Measurements from ENCODE around the gene SLC24A1.

Gene SLC24A1

DNA sequence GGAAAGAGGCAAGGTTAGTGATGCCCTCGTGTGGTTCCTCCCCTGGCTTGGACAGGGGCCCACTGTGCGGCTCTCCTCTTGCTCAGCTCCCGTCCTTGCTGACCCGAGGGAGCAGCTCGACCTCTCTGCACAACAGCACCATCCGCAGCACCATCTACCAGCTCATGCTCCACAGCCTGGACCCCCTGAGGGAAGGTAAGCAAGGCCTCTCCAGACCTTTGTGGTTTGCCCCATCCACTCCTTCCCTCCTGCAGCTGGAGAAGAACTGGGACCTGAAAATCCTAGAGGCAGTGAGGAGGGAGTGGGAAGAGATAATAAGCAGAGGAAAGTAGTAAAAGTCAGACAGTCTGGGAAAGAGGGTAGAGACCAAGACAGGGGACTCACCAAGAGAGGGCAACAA is 17.8 kb downstream of the SLC24A1 start:
- no peaks in the 10 kb centered on the region for H3K27me3 ChIP-seq (replicated peaks)
- H3K36me3 ChIP-seq (replicated peaks), result no peaks in the 10 kb centered on the region
- DNase-seq, result no peak
- in situ Hi-C loops (cut with HindIII; ENCODE audit: low pct_ligation_motif_present, low sequenced_read_pairs), result loop anchor here (25.0 kb wide), 1 partner anchor 223 kb away; the partner anchor contains the start of gene RAB11A
- H3K4me3 ChIP-seq (ENCODE audit: low read depth, low read length), result no peak overlapping the region
- H3K27ac ChIP-seq, result no peak overlapping the region
- TF ChIP-seq, protein P1, sequence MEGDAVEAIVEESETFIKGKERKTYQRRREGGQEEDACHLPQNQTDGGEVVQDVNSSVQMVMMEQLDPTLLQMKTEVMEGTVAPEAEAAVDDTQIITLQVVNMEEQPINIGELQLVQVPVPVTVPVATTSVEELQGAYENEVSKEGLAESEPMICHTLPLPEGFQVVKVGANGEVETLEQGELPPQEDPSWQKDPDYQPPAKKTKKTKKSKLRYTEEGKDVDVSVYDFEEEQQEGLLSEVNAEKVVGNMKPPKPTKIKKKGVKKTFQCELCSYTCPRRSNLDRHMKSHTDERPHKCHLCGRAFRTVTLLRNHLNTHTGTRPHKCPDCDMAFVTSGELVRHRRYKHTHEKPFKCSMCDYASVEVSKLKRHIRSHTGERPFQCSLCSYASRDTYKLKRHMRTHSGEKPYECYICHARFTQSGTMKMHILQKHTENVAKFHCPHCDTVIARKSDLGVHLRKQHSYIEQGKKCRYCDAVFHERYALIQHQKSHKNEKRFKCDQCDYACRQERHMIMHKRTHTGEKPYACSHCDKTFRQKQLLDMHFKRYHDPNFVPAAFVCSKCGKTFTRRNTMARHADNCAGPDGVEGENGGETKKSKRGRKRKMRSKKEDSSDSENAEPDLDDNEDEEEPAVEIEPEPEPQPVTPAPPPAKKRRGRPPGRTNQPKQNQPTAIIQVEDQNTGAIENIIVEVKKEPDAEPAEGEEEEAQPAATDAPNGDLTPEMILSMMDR (IDR thresholded peaks at IDR 0.05; ENCODE audit: low read depth, low read length, missing control alignments), result no peak

DNA sequence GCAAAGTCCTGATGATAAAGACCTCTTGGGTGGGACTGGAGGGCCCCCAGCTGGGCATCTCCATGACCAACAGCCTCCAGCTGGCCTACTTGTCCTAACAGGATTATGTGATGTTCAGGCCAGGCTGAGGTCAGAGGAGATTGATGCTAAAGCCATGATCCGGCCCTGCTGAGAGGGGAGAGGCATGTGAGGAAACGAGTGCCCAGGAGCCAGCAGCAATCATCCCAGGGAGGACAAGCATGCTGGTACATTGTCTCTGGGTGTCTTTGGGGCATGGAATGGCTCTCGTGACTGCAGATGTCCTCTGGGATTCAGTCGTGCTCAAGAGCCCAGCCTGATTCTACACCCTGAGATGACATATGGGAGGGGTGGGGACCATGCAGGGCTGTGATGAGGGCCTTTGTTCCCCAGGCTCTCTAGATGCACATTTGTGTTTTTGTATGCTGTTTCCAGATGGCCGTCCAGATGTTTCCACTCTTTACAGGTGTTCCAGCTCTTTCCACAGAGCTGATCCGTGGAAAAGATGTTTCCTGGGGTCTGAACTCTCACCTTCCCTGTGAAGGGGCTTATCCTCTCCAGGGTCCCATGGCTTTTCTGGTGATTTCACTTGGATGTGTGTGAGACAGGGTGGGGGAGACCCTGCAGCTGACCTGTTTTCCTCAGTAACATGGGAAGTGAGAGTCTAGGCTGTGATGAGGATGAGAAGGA is 20.2 kb downstream of the SLC24A1 start:
- Histone ChIP-seq H3K36me3 (replicated peaks) (no peaks in the 10 kb centered on the region), H3K27ac (no peak overlapping the region), H3K4me3 (ENCODE audit: low read depth, low read length) (no peak overlapping the region), H3K27me3 (replicated peaks) (no peaks in the 10 kb centered on the region)
- TF ChIP-seq, protein P1 (IDR thresholded peaks at IDR 0.05; ENCODE audit: low read depth, low read length, missing control alignments), result no peak
- no peak for DNase-seq
- in situ Hi-C loops (cut with HindIII; ENCODE audit: low pct_ligation_motif_present, low sequenced_read_pairs), result loop anchor here (25.0 kb wide), 1 partner anchor 220 kb away; the partner anchor contains the start of gene RAB11A

DNA sequence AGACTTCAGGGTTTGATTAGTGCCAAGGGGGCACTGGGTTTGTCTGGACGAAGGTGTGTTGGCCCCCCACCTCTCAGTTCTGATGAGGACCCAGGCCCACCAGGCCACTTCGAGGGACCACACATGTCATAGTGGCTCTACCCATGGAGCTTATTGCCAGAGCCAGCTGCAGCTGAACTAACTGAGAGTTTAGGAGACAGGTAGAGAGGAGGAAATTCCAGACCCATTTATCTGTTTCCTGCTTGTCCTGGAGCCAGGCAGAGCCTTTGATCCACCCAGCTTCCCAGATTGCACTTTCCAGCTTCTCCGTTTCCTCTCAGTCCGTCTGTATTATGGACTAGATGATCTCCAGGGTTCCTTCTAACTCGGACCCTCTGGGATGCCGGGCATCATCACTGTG is 20.9 kb downstream of the SLC24A1 start:
- Histone ChIP-seq H3K4me3 (ENCODE audit: low read depth, low read length) (no peak overlapping the region), H3K27me3 (replicated peaks) (no peaks in the 10 kb centered on the region), H3K27ac (no peak overlapping the region), H3K36me3 (replicated peaks) (no peaks in the 10 kb centered on the region)
- in situ Hi-C loops (cut with HindIII; ENCODE audit: low pct_ligation_motif_present, low sequenced_read_pairs), result loop anchor here (25.0 kb wide), 1 partner anchor 220 kb away; the partner anchor contains the start of gene RAB11A
- TF ChIP-seq, protein P1 (IDR thresholded peaks at IDR 0.05; ENCODE audit: low read depth, low read length, missing control alignments), result no peak
- DNase-seq, result no peak

DNA sequence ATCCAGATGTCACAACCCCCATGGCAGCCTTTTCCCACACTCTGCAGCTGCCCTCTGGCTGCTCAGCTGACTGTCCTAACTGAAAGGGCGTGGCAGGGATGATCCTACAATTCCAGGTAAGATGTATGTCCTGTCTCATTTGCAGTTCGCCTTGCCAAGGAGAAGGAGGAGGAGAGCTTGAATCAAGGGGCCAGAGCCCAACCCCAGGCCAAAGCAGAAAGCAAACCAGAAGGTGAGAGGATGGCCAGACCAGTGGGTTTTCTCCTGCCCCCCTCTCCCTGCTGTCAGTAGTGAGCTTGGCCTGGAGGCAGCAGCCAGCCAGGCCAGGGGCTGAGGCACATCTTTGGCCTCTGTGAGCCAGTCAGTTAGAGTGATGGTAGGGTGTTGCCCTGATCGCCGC is 22.5 kb downstream of the SLC24A1 start:
- TF ChIP-seq, protein P1 (IDR thresholded peaks at IDR 0.05; ENCODE audit: low read depth, low read length, missing control alignments), result no peak
- in situ Hi-C loops (cut with HindIII; ENCODE audit: low pct_ligation_motif_present, low sequenced_read_pairs), result loop anchor here (25.0 kb wide), 1 partner anchor 218 kb away; the partner anchor contains the start of gene RAB11A
- no peak for DNase-seq
- Histone ChIP-seq H3K27me3 (replicated peaks) (no peaks in the 10 kb centered on the region), H3K36me3 (replicated peaks) (no peaks in the 10 kb centered on the region), H3K27ac (no peak overlapping the region), H3K4me3 (ENCODE audit: low read depth, low read length) (no peak overlapping the region)

DNA sequence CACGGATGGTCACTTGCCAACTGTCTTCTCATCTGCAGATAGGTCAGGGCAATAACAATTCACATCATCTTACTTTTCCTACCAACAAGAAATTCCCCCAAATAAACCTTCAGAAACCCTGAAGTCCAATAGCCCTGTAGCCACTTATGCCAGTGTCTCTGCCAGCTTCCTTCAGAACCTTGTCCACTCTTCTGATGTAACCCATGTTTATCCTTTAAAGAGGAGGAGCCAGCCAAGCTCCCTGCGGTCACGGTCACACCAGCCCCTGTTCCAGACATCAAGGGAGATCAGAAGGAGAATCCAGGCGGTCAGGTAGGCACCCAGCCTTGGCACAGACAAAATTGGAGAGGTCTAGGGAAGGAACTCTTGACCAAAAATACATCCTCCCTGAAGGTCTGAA is 23.7 kb downstream of the SLC24A1 start:
- TF ChIP-seq, protein P1 (IDR thresholded peaks at IDR 0.05; ENCODE audit: low read depth, low read length, missing control alignments), result no peak

More for the DNA sequence above, 23.7 kb downstream of the SLC24A1 start:
- Histone ChIP-seq H3K4me3 (ENCODE audit: low read depth, low read length) (no peak overlapping the region), H3K36me3 (replicated peaks) (no peaks in the 10 kb centered on the region), H3K27ac (no peak overlapping the region), H3K27me3 (replicated peaks) (no peaks in the 10 kb centered on the region)
- in situ Hi-C loops (cut with HindIII; ENCODE audit: low pct_ligation_motif_present, low sequenced_read_pairs), result loop anchor here (25.0 kb wide), 1 partner anchor 217 kb away; the partner anchor contains the start of gene RAB11A
- no peak for DNase-seq

All from brain microvascular endothelial cell (primary cell).